K562 (cell line): ENCODE data around the gene DUSP3.

Source experiments
- CREB5 ChIP-seq: fragments of 250-450 bp; sonication (Bioruptor Pico); IDR thresholded peaks from 2 replicates; pipeline ENCODE4 v1.5.0; 2020; ENCODE audit warnings: mild to moderate bottlenecking
- CTCF ChIP-seq, 3 experiments: IDR thresholded peaks in 2 of 3; conservative IDR thresholded peaks in 1 of 3; 2 replicates each; pipeline ENCODE4 v1.5.1; 2011 to 2012; ENCODE audit warnings: low read length in 3 of 3, mild to moderate bottlenecking in 3 of 3, control low read depth in 2 of 3, improper control_type of control experiment in 1 of 3, inconsistent platforms in 1 of 3, low read depth in 1 of 3, mixed read lengths in 1 of 3, moderate library complexity in 1 of 3; ENCODE audit not compliant: insufficient read depth in 2 of 3
- E2F1 ChIP-seq: sonication (generic); formaldehyde crosslinking; IDR thresholded peaks from 2 replicates; pipeline ENCODE4 v1.8.1; 2023; ENCODE audit warnings: mild to moderate bottlenecking, missing genetic modification reagents, moderate library complexity
- PPARD ChIP-seq: fragments of 250-450 bp; sonication (Bioruptor Pico); IDR thresholded peaks from 2 replicates; pipeline ENCODE4 v1.8.0; 2022; ENCODE audit warnings: inconsistent platforms, mild to moderate bottlenecking, moderate library complexity
- USF1 ChIP-seq: sonication (generic); formaldehyde crosslinking; IDR thresholded peaks from 2 replicates; pipeline ENCODE4 v1.9.0; 2022; ENCODE audit warnings: mild to moderate bottlenecking, missing genetic modification reagents
- ZBTB1 ChIP-seq: sonication (generic); formaldehyde crosslinking; IDR thresholded peaks from 2 replicates; pipeline ENCODE4 v1.8.1; 2023; ENCODE audit warnings: missing genetic modification reagents, low read depth, mild to moderate bottlenecking, borderline replicate concordance

- TF ChIP-seq CREB5 (CRISPR knock-in tag): no peak
- 0 out of 6 replicates have a peak, but pooled peaks of 1 of the 3 experiments have one; percentile 2 for TF ChIP-seq CTCF (IDR thresholded peaks at IDR 0.05 in 2 of 3, conservative IDR thresholded peaks at IDR 0.05 in 1 of 3; ENCODE audit: insufficient read depth in 2 of 3, low read depth in 1 of 3, low read length in 3 of 3)
- TF ChIP-seq PPARD (CRISPR knock-in tag): no peak
- no peak for TF ChIP-seq ZBTB1 (CRISPR knock-in tag)
- TF ChIP-seq E2F1: no peak
- TF ChIP-seq USF1: no peak
These were observed 25.2 kb downstream of the DUSP3 start for GRCh38 chr17:43753493-43754129.
